Keratinocyte (primary cell): ENCODE results near the gene ZNF761.

Experiments used
- CTCF ChIP-seq, 3 experiments: IDR thresholded peaks in 1 of 3; conservative IDR thresholded peaks in 1 of 3; optimal IDR thresholded peaks in 1 of 3; 2 replicates in 2 of 3; 3 replicates in 1 of 3; pipeline versions ENCODE3 to v1.5.1; 2011; ENCODE audit warnings: low read length in 3 of 3, mild to moderate bottlenecking in 3 of 3, moderate library complexity in 2 of 3, control low read depth in 1 of 3, inconsistent platforms in 1 of 3; ENCODE audit not compliant: insufficient read depth in 2 of 3; ENCODE audit errors: extremely low read depth in 1 of 3
- EZH2 ChIP-seq: IDR thresholded peaks from one replicate; pipeline ENCODE4 v1.6.1; 2012; ENCODE audit warnings: inconsistent platforms, mild to moderate bottlenecking, low read length, moderate library complexity

DNA sequence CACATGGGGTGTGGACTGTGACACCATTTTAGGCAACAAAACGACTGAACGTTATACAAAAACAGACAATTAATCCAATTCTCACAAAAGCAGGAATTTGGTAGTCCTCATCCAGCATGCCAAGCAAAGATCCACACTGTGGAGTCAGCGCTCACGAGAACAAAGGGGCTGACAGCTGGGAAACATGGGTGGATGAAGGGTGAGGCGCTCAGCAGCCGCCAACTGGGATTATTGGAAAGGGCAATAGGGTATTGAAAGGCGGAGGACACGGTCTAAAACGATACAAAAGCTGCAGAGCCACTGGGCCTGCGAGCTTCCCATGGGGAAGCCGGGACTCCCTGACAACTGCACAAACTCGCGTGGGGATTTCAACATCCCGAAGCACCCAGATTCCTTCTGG lies 31.1 kb downstream of the ZNF761 start:
- TF ChIP-seq EZH2: no peak
- no peak for TF ChIP-seq CTCF (optimal IDR thresholded peaks at IDR 0.05 in 1 of 3, IDR thresholded peaks at IDR 0.05 in 1 of 3, conservative IDR thresholded peaks at IDR 0.05 in 1 of 3; ENCODE audit: extremely low read depth in 1 of 3, insufficient read depth in 2 of 3, low read length in 3 of 3)
